ENCODE data around the gene ATP6V0D1. TPM values are rescaled to one million over a fixed set of nuclear protein-coding genes. Genes with fewer than 3 reads are reported as not detected.

ATP6V0D1 gene
- polyA plus RNA-seq, 3 donors, result 354 to 687 (median 631) TPM

GRCh38 chr16:67460961-67461360 is 20.0 kb downstream of the ATP6V0D1 start:
- H3K36me3 ChIP-seq (replicated peaks in 1 of 2; ENCODE audit: control insufficient read depth in 1 of 2, insufficient read depth in 2 of 2, low read length in 2 of 2), result peaks cover 55 to 93% of the 10 kb centered on the region in 2 donors
- H3K4me2 ChIP-seq (replicated peaks; ENCODE audit: extremely low read depth, low read length, poor library complexity, severe bottlenecking), result no peak overlapping the region
- H3K9ac ChIP-seq (ENCODE audit: insufficient read depth, low read length, poor library complexity, severe bottlenecking), result no peak overlapping the region
- H3K27me3 ChIP-seq (ENCODE audit: control insufficient read depth in 2 of 2, insufficient read depth in 2 of 2, low read length in 2 of 2), result no peaks in the 10 kb centered on the region
- TF ChIP-seq CTCF (IDR thresholded peaks at IDR 0.05), result no peak
- peaks cover 100% of the 10 kb centered on the region for H4K20me1 ChIP-seq (ENCODE audit: insufficient read depth, low read length)
- no peaks in the 10 kb centered on the region for H3K27me3 Mint-ChIP-seq (ENCODE audit: low read depth in 3 of 3)
- H3K4me3 Mint-ChIP-seq, result no peak overlapping the region
- H3K79me2 ChIP-seq (ENCODE audit: insufficient read depth, low read length), result peaks cover 100% of the 10 kb centered on the region
- no peak for DNase-seq
- peak overlapping the region in 1 of 7 donors; percentile 62 for H3K27ac Mint-ChIP-seq
- peaks cover 37 to 79% of the 10 kb centered on the region in 2 donors for H3K36me3 Mint-ChIP-seq
- H3K4me1 Mint-ChIP-seq, result peaks cover 47% of the 10 kb centered on the region
- H3K4me3 ChIP-seq (replicated peaks in 1 of 3; ENCODE audit: low read depth in 2 of 3, low read length in 3 of 3), result no peak overlapping the region
- no peaks in the 10 kb centered on the region for H3K9me3 ChIP-seq (replicated peaks in 1 of 2; ENCODE audit: control insufficient read depth in 1 of 2, insufficient read depth in 1 of 2, low read length in 2 of 2)
- intact Hi-C loops (cut with micrococcal nuclease), result no loop called here
- peaks cover 14 to 28% of the 10 kb centered on the region in 2 donors for H3K4me1 ChIP-seq (ENCODE audit: control insufficient read depth in 1 of 2, insufficient read depth in 2 of 2, low read length in 2 of 2)
- H3K27ac ChIP-seq (ENCODE audit: low read depth in 1 of 2, low read length in 2 of 2), result peak overlapping the region in 1 of 2 donors; percentile 41
- H2AFZ ChIP-seq (ENCODE audit: insufficient read depth, low read depth, low read length, poor library complexity, severe bottlenecking), result no peak overlapping the region
- 92% methylated on average over 1 of the region's 2 CpGs for WGBS (ENCODE audit: insufficient coverage)
- H3K9me3 Mint-ChIP-seq, result no peaks in the 10 kb centered on the region

GRCh38 chr16:67460168-67460567 is 20.8 kb downstream of the ATP6V0D1 start:
- H3K27me3 Mint-ChIP-seq (ENCODE audit: low read depth in 3 of 3), result no peaks in the 10 kb centered on the region
- H3K27me3 ChIP-seq (ENCODE audit: control insufficient read depth in 2 of 2, insufficient read depth in 2 of 2, low read length in 2 of 2), result no peaks in the 10 kb centered on the region
- no peak overlapping the region for H3K4me3 Mint-ChIP-seq
- no peak overlapping the region for H3K4me3 ChIP-seq (replicated peaks in 1 of 3; ENCODE audit: low read depth in 2 of 3, low read length in 3 of 3)
- H3K9me3 ChIP-seq (replicated peaks in 1 of 2; ENCODE audit: control insufficient read depth in 1 of 2, insufficient read depth in 1 of 2, low read length in 2 of 2), result no peaks in the 10 kb centered on the region
- peaks cover 40% of the 10 kb centered on the region for H3K4me1 Mint-ChIP-seq
- H3K79me2 ChIP-seq (ENCODE audit: insufficient read depth, low read length), result peaks cover 100% of the 10 kb centered on the region
- H3K4me2 ChIP-seq (replicated peaks; ENCODE audit: extremely low read depth, low read length, poor library complexity, severe bottlenecking), result no peak overlapping the region
- peaks cover 61 to 95% of the 10 kb centered on the region in 2 donors for H3K36me3 ChIP-seq (replicated peaks in 1 of 2; ENCODE audit: control insufficient read depth in 1 of 2, insufficient read depth in 2 of 2, low read length in 2 of 2)
- H3K27ac Mint-ChIP-seq, result peak overlapping the region in 4 of 7 donors; percentile 35 to 80 (median 45)
- no peaks in the 10 kb centered on the region for H3K9me3 Mint-ChIP-seq
- intact Hi-C loops (cut with micrococcal nuclease), result no loop called here
- H3K36me3 Mint-ChIP-seq, result peaks cover 40 to 78% of the 10 kb centered on the region in 2 donors
- peaks cover 10 to 22% of the 10 kb centered on the region in 2 donors for H3K4me1 ChIP-seq (ENCODE audit: control insufficient read depth in 1 of 2, insufficient read depth in 2 of 2, low read length in 2 of 2)
- H3K27ac ChIP-seq (ENCODE audit: low read depth in 1 of 2, low read length in 2 of 2), result peak overlapping the region in 1 of 2 donors; percentile 61
- peaks cover 100% of the 10 kb centered on the region for H4K20me1 ChIP-seq (ENCODE audit: insufficient read depth, low read length)
- no peak overlapping the region for H2AFZ ChIP-seq (ENCODE audit: insufficient read depth, low read depth, low read length, poor library complexity, severe bottlenecking)
- no peak for TF ChIP-seq CTCF (IDR thresholded peaks at IDR 0.05)
- no peak for DNase-seq
- no peak overlapping the region for H3K9ac ChIP-seq (ENCODE audit: insufficient read depth, low read length, poor library complexity, severe bottlenecking)
- 96% methylated on average over 3 of the region's 5 CpGs for WGBS (ENCODE audit: insufficient coverage)
